Stimulated activated CD4-positive, alpha-beta T cell treated with anti-CD3 and anti-CD28 coated beads, TNF-alpha, amount 100 ng/mL, for 4 hours (primary cell): Measurements from ENCODE around the gene LTC4S.

Experiments used
- DNase-seq, 3 experiments: peaks; one replicate each; pipeline ENCODE4 v3.0.0-alpha.2; 2020; ENCODE audit warnings: low read depth in 3 of 3

Gene LTC4S

GRCh38 chr5:179806250-179807048, 12.7 kb downstream of the LTC4S start, which contains the start of gene MGAT4B:
MGAT4B (minus strand) TSS chr5:179806866; CDS start chr5:179806583, 283 bp downstream.
- DNase-seq = no peak

GRCh38 chr5:179812135-179812825, 18.5 kb downstream of the LTC4S start:
- DNase-seq = no peak

- no peak for DNase-seq
These were observed 19.3 kb downstream of the LTC4S start for GRCh38 chr5:179812997-179813607.

- DNase-seq = no peak
These were observed 20.3 kb downstream of the LTC4S start for GRCh38 chr5:179814090-179814489.

GRCh38 chr5:179815491-179816249, 21.9 kb downstream of the LTC4S start:
- DNase-seq = no peak

- DNase-seq = no peak
These were observed 22.6 kb downstream of the LTC4S start for GRCh38 chr5:179816401-179816795.

- DNase-seq = no peak
These were observed 23.1 kb downstream of the LTC4S start for GRCh38 chr5:179816796-179817469.

- no peak for DNase-seq
These were observed 23.7 kb downstream of the LTC4S start for GRCh38 chr5:179817470-179817840.

- no peak for DNase-seq
These were observed 24.3 kb downstream of the LTC4S start for GRCh38 chr5:179817890-179818745.

GRCh38 chr5:179818746-179819295, 25.0 kb downstream of the LTC4S start:
- DNase-seq = peak in 2 of 3 experiments; percentile 58 to 71

- DNase-seq = no peak
These were observed 25.7 kb downstream of the LTC4S start for GRCh38 chr5:179819296-179820126.

- DNase-seq = no peak
These were observed 26.3 kb downstream of the LTC4S start for GRCh38 chr5:179820127-179820482.

- peak; percentile 66 to 75 (median 66) for DNase-seq
These were observed 26.9 kb downstream of the LTC4S start, which contains the start of gene SQSTM1 for GRCh38 chr5:179820483-179821297. SQSTM1 (plus strand) TSS chr5:179820905; CDS start chr5:179820937, 32 bp downstream.

GRCh38 chr5:179821298-179822058, 27.7 kb downstream of the LTC4S start:
- peak; percentile 62 to 67 (median 66) for DNase-seq

- no peak for DNase-seq
These were observed 28.3 kb downstream of the LTC4S start for GRCh38 chr5:179822059-179822432.

- DNase-seq = no peak
These were observed 28.7 kb downstream of the LTC4S start for GRCh38 chr5:179822444-179822990.
